AG04450 (cell line): ENCODE data around the gene DYRK2. TPM values are rescaled to one million over a fixed set of nuclear protein-coding genes. Genes with fewer than 3 reads are reported as not detected.

Experiments
- CTCF ChIA-PET: fragments of 300-600, 350-600 bp; formaldehyde crosslinking; extraction: SDS; loops from one replicate; lab custom pipeline; 2022; ENCODE audit warnings: antibody characterized with exemption, inconsistent platforms; lab: Charles Lee
- POLR2A ChIA-PET: fragments of 350-600 bp; formaldehyde crosslinking; extraction: SDS; loops from one replicate; lab custom pipeline; 2021; ENCODE audit warnings: antibody characterized with exemption, inconsistent platforms; lab: Yijun Ruan, JAX
- DNase-seq: peaks from one replicate; pipeline ENCODE4 v3.0.0-alpha.2; 2011; ENCODE audit warnings: low read depth, low spot score
- H3K27ac ChIP-seq: one replicate; pipeline ENCODE4 v1.5.1; 2012; ENCODE audit warnings: low read depth, low read length, control low read depth
- H3K27me3 ChIP-seq: one replicate; pipeline ENCODE4 v1.6.0; 2012; ENCODE audit warnings: low read length; ENCODE audit not compliant: control insufficient read depth, insufficient read depth
- H3K4me3 ChIP-seq: 2 replicates; pipeline ENCODE4 v1.5.1; 2011; ENCODE audit warnings: mild to moderate bottlenecking, low read depth, low read length, control low read depth
- H3K9me3 ChIP-seq: 2 replicates; pipeline ENCODE4 v1.5.1; 2012; ENCODE audit warnings: low read length; ENCODE audit not compliant: control insufficient read depth, insufficient read depth
- polyA minus RNA-seq: library from RNA; depleted of rRNA, polyadenylated mRNA; stranded (reverse); fragments of >200 nt; gene quantifications from 2 replicates; pipeline ENCODE4 v1.2.3, GENCODE V29; 2011; rRNA and poly(A)+ RNA removed
- polyA plus RNA-seq: library from polyadenylated mRNA; depleted of rRNA; stranded (reverse); fragments of >200 nt; gene quantifications from 2 replicates; pipeline ENCODE4 v1.2.3, GENCODE V29; 2011; rRNA removed
- TF ChIP-seq, protein P1 (sequence below): IDR thresholded peaks from 2 replicates; pipeline ENCODE4 v1.5.1; 2011; ENCODE audit warnings: low read depth, low read length, control low read depth, inconsistent platforms

DYRK2 gene
- polyA plus RNA-seq: 15.3 and 17.9 TPM in 2 replicates
- 40.7 and 65.9 TPM in 2 replicates for polyA minus RNA-seq

GRCh38 chr12:67648521-67649260 lies at the start of gene DYRK2:
Gene DYRK2 (plus strand): TSS chr12:67648745. CDS start chr12:67649134, 389 bp downstream.
- ChIA-PET CTCF (interaction anchor here (0.6 to 1.5 kb wide), 9 partner anchors 9 to 294 kb away, joined by 3 to 10 read pairs (median 3); no protein-coding TSS in a partner anchor), POLR2A (interaction anchor here (0.8 to 1.9 kb wide), 4 partner anchors 9 to 262 kb away, joined by 3 to 6 read pairs (median 5); no protein-coding TSS in a partner anchor)
- Histone ChIP-seq H3K9me3 (no peaks in the 10 kb centered on the region), H3K27ac (peak within 1 kb of the TSS; percentile 73), H3K27me3 (no peaks in the 10 kb centered on the region), H3K4me3 (peak within 1 kb of the TSS; percentile 83)
- DNase-seq: no peak
- TF ChIP-seq, protein P1, sequence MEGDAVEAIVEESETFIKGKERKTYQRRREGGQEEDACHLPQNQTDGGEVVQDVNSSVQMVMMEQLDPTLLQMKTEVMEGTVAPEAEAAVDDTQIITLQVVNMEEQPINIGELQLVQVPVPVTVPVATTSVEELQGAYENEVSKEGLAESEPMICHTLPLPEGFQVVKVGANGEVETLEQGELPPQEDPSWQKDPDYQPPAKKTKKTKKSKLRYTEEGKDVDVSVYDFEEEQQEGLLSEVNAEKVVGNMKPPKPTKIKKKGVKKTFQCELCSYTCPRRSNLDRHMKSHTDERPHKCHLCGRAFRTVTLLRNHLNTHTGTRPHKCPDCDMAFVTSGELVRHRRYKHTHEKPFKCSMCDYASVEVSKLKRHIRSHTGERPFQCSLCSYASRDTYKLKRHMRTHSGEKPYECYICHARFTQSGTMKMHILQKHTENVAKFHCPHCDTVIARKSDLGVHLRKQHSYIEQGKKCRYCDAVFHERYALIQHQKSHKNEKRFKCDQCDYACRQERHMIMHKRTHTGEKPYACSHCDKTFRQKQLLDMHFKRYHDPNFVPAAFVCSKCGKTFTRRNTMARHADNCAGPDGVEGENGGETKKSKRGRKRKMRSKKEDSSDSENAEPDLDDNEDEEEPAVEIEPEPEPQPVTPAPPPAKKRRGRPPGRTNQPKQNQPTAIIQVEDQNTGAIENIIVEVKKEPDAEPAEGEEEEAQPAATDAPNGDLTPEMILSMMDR: no peak

- CTCF ChIA-PET: interaction anchor here (1.0 to 1.8 kb wide), 2 partner anchors 244 to 441 kb away, joined by 3 to 5 read pairs; no protein-coding TSS in a partner anchor
- H3K27ac ChIP-seq: no peak overlapping the region
- no peak overlapping the region for H3K4me3 ChIP-seq
- H3K9me3 ChIP-seq: no peaks in the 10 kb centered on the region
- H3K27me3 ChIP-seq: no peaks in the 10 kb centered on the region
- POLR2A ChIA-PET: no interaction called here
- TF ChIP-seq, protein P1: no peak
- DNase-seq: no peak
Measured at GRCh38 chr12:67599691-67600090, 48.9 kb upstream of the DYRK2 start.

DNA sequence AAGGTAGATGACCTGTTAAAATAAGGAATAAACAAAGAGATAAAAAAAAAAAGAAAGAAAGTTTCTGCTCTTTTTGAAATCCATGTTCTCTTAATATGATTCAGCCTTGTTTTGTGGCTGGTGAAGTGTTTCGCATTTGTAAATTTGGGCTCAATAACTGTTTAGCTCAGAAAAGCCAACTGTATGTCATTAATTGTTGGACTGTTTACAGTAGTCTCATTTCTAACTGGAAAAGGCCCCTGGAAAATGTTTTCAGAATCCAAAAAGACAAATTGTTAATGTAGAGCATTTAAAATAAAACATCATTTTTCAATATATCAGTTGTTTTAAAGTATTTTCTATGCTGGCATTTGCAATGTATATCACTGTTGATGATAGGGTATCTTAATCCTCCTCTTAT lies 47.4 kb upstream of the DYRK2 start:
- Histone ChIP-seq H3K9me3 (no peaks in the 10 kb centered on the region), H3K27me3 (no peaks in the 10 kb centered on the region), H3K27ac (no peak overlapping the region), H3K4me3 (no peak overlapping the region)
- ChIA-PET CTCF (interaction anchor here (1.8 kb wide), 1 partner anchor 440 kb away, joined by 5 read pairs; no protein-coding TSS in a partner anchor), POLR2A (no interaction called here)
- no peak for DNase-seq
- TF ChIP-seq, protein P1: no peak

GRCh38 chr12:67609226-67609870 lies 39.2 kb upstream of the DYRK2 start:
- Histone ChIP-seq H3K27ac (no peak overlapping the region), H3K4me3 (no peak overlapping the region), H3K27me3 (no peaks in the 10 kb centered on the region), H3K9me3 (no peaks in the 10 kb centered on the region)
- TF ChIP-seq, protein P1: no peak
- ChIA-PET POLR2A (no interaction called here), CTCF (no interaction called here)
- no peak for DNase-seq

GRCh38 chr12:67613040-67613439 lies 35.5 kb upstream of the DYRK2 start:
- Histone ChIP-seq H3K9me3 (no peaks in the 10 kb centered on the region), H3K4me3 (no peak overlapping the region), H3K27me3 (peaks cover 5% of the 10 kb centered on the region), H3K27ac (no peak overlapping the region)
- POLR2A ChIA-PET: no interaction called here
- CTCF ChIA-PET: no interaction called here
- TF ChIP-seq, protein P1: no peak
- no peak for DNase-seq
